Ascending aorta (tissue), 2 donors: ENCODE results near the gene FGGY. TPM values are rescaled to one million over a fixed set of nuclear protein-coding genes. Genes with fewer than 3 reads are reported as not detected.
"Not testable (repeated sequence)": the region's sequence is repeated elsewhere in the genome, so short reads cannot be mapped to it uniquely, and the experiment has no call there.

Experiments used
- DNase-seq, 2 donors: peaks; one replicate each; pipeline ENCODE4 v3.0.0-alpha.2; 2019; ENCODE audit warnings: low spot score in 2 of 2
- H3K27ac ChIP-seq, 2 donors: fragments of 200-600 bp; sonication (generic); one replicate each; pipeline ENCODE4 v1.5.1; 2016 to 2017; ENCODE audit warnings: mild to moderate bottlenecking in 1 of 2
- H3K27me3 ChIP-seq: fragments of 200-600 bp; sonication (generic); one replicate; pipeline ENCODE4 v1.5.1; 2017
- H3K36me3 ChIP-seq, 2 donors: fragments of 200-600 bp; sonication (generic); one replicate each; pipeline ENCODE4 v1.5.1; 2016
- H3K4me1 ChIP-seq, 2 donors: fragments of 200-600 bp; sonication (generic); one replicate each; pipeline ENCODE4 v1.5.1; 2016 to 2017; ENCODE audit warnings: mild to moderate bottlenecking in 1 of 2
- H3K4me3 ChIP-seq, 2 donors: fragments of 200-600 bp; sonication (generic); one replicate each; pipeline ENCODE4 v1.5.1; 2016 to 2017; ENCODE audit warnings: mild to moderate bottlenecking in 1 of 2
- H3K9me3 ChIP-seq, 2 donors: fragments of 200-600 bp; sonication (generic); one replicate each; pipeline ENCODE4 v1.5.1; 2016
- CTCF ChIP-seq, 3 experiments: fragments of 200-600 bp in 2 of 3; fragments of 450-650 bp in 1 of 3; sonication (generic) in 2 of 3; IDR thresholded peaks; one replicate each; pipeline ENCODE4 v1.5.1; 2016 to 2019; ENCODE audit warnings: antibody characterized with exemption in 3 of 3, mild to moderate bottlenecking in 1 of 3, moderate library complexity in 1 of 3
- intact Hi-C: fragments of 100-400 bp; cut with DNase I; formaldehyde crosslinking; loops from one replicate; pipeline ENCODE4 v1.15.1; 2023
- total RNA-seq: library from RNA; depleted of rRNA; stranded (reverse); fragments of >200 nt; gene quantifications from one replicate; pipeline ENCODE4 v1.1.0, GENCODE V29; 2016

The FGGY gene
- total RNA-seq, 1 donor from 2014 or later, result 7.0 TPM

- Histone ChIP-seq H3K4me3 (no peak overlapping the region), H3K9me3 (no peaks in the 10 kb centered on the region), H3K36me3 (no peaks in the 10 kb centered on the region), H3K4me1 (peaks cover 3 to 20% of the 10 kb centered on the region in 2 donors), H3K27ac (no peak overlapping the region), H3K27me3 (no peaks in the 10 kb centered on the region)
- no peak for DNase-seq
- no peak for TF ChIP-seq CTCF (IDR thresholded peaks at IDR 0.05)
- intact Hi-C loops, result no loop called here
Measured at GRCh38 chr1:59523745-59524450, 227.0 kb downstream of the FGGY start.

GRCh38 chr1:59526240-59526639, 229.3 kb downstream of the FGGY start:
- intact Hi-C loops, result no loop called here
- TF ChIP-seq CTCF (IDR thresholded peaks at IDR 0.05), result no peak
- Histone ChIP-seq H3K27me3 (no peaks in the 10 kb centered on the region), H3K4me1 (peaks cover 2 to 9% of the 10 kb centered on the region in 2 donors), H3K4me3 (no peak overlapping the region), H3K9me3 (no peaks in the 10 kb centered on the region), H3K27ac (no peak overlapping the region), H3K36me3 (no peaks in the 10 kb centered on the region)
- no peak for DNase-seq

- Histone ChIP-seq H3K27me3 (no peaks in the 10 kb centered on the region), H3K4me3 (no peak overlapping the region), H3K9me3 (no peaks in the 10 kb centered on the region), H3K4me1 (no peaks in the 10 kb centered on the region), H3K36me3 (no peaks in the 10 kb centered on the region), H3K27ac (no peak overlapping the region)
- intact Hi-C loops, result no loop called here
- DNase-seq, result no peak
- no peak for TF ChIP-seq CTCF (IDR thresholded peaks at IDR 0.05)
Measured at GRCh38 chr1:59528471-59528870, 231.6 kb downstream of the FGGY start.

GRCh38 chr1:59528900-59529299, 232.0 kb downstream of the FGGY start:
- H3K27me3 ChIP-seq, result no peaks in the 10 kb centered on the region
- no peaks in the 10 kb centered on the region for H3K9me3 ChIP-seq
- no peak overlapping the region for H3K27ac ChIP-seq
- intact Hi-C loops, result no loop called here
- no peak for DNase-seq
- no peaks in the 10 kb centered on the region for H3K36me3 ChIP-seq
- no peaks in the 10 kb centered on the region for H3K4me1 ChIP-seq
- H3K4me3 ChIP-seq, result no peak overlapping the region
- no peak for TF ChIP-seq CTCF (IDR thresholded peaks at IDR 0.05)

GRCh38 chr1:59530119-59530518, 233.2 kb downstream of the FGGY start:
- Histone ChIP-seq H3K4me3 (no peak overlapping the region), H3K9me3 (no peaks in the 10 kb centered on the region), H3K36me3 (no peaks in the 10 kb centered on the region), H3K27ac (no peak overlapping the region), H3K27me3 (no peaks in the 10 kb centered on the region), H3K4me1 (no peaks in the 10 kb centered on the region)
- TF ChIP-seq CTCF (IDR thresholded peaks at IDR 0.05), result no peak
- no peak for DNase-seq
- intact Hi-C loops, result no loop called here

- no peaks in the 10 kb centered on the region for H3K27me3 ChIP-seq
Measured at GRCh38 chr1:59532102-59532501, 235.2 kb downstream of the FGGY start.

GRCh38 chr1:59538476-59538875, 241.6 kb downstream of the FGGY start:
- intact Hi-C loops, H3K27ac ChIP-seq, H3K4me1 ChIP-seq, H3K9me3 ChIP-seq, H3K4me3 ChIP-seq, H3K36me3 ChIP-seq, H3K27me3 ChIP-seq, DNase-seq: not testable (repeated sequence)

More at GRCh38 chr1:59532102-59532501, 235.2 kb downstream of the FGGY start:
- intact Hi-C loops, result no loop called here
- TF ChIP-seq CTCF (IDR thresholded peaks at IDR 0.05), result no peak
- Histone ChIP-seq H3K4me1 (no peaks in the 10 kb centered on the region), H3K9me3 (no peaks in the 10 kb centered on the region), H3K4me3 (no peak overlapping the region), H3K27ac (no peak overlapping the region), H3K36me3 (no peaks in the 10 kb centered on the region)
- no peak for DNase-seq
